ENCODE measurements around the gene MBD2.

Gene MBD2

GRCh38 chr18:54197747-54198411 lies 26.6 kb downstream of the MBD2 start:
- DNase-seq (ENCODE audit: low spot score), result no peak

- DNase-seq (ENCODE audit: low spot score), result no peak
Observed at GRCh38 chr18:54193786-54194185, 30.7 kb downstream of the MBD2 start.

GRCh38 chr18:54192900-54193299 lies 31.6 kb downstream of the MBD2 start:
- DNase-seq (ENCODE audit: low spot score), result no peak

GRCh38 chr18:54192415-54192814 lies 32.1 kb downstream of the MBD2 start:
- DNase-seq (ENCODE audit: low spot score), result no peak

DNA sequence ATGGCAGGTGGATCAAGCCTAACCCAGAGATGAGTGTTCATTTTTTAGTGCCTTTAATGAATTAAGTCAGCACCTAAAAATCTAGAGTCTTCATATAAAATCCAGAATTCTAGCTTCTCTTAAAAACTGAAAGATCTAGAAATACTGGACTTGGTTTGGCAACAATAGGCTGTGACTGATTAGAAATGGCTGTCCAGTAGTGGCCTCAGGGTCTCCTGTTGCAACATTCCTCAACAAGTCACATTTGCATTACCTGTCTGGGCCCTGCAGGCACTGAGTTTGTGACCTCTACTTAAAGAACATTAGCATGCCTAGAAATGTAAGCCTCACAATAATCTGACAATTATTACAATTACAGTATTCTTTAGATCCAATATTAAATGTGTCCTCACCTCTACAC lies 33.1 kb downstream of the MBD2 start:
- DNase-seq (ENCODE audit: low spot score), result no peak

DNA sequence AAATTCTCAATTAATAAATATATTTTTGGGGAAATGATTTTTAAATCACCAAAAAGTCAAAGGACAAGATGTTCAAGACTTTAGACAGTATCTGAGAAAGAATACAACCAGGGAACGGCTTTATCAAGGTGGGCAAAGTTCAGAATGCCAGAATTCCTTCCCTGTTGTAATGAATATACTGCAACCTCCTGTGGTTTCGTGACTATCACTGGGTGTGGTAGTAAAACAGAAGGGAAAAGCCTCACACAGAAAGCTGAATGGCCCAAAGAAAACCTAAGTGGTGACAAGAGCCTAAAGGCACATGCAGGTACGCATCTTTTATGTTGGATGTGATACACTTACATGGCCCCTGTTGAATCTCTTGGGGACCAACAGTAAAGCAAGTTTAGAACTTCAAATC lies 37.1 kb downstream of the MBD2 start:
- DNase-seq (ENCODE audit: low spot score), result no peak

DNA sequence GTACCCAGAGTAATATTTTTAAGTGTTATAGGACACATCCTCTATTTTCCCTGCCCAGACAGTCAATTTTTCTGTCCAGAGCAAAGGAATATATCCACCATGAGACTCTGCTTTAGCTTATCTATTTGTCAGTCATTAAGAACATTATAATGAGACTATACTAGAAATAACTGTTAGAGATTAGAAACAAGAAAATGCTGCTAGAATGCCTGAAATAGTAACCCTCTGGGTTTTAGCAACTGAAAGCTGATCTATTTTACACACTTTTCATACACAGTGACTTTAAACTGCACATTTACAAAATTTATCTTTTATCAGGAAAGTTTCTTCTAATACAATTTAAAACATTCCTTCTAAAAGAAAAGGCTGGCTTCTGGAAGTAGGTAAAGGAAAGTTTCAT lies 39.6 kb downstream of the MBD2 start:
- DNase-seq (ENCODE audit: low spot score), result no peak

DNA sequence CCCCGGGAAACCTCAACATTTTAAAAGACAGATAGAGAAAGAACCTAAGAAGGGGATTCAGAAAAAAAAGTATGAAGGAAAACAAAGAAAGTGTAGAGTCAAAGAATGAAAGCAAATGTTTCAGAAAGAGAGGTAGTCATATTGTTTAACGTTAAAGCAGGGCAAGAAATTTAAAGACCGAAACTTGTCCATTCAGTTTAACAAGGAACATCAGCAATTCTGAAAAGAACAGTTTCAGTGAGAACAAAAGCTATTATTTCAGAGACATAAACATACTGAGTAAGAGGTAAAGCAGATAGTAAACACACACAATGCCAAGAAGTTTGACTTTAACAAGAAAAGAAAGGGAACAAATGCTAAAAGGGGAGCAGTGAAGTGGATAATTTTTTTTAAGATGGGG lies 41.1 kb downstream of the MBD2 start:
- no peak for DNase-seq (ENCODE audit: low spot score)

GRCh38 chr18:54181856-54182602 lies 42.4 kb downstream of the MBD2 start:
- DNase-seq (ENCODE audit: low spot score), result no peak

DNA sequence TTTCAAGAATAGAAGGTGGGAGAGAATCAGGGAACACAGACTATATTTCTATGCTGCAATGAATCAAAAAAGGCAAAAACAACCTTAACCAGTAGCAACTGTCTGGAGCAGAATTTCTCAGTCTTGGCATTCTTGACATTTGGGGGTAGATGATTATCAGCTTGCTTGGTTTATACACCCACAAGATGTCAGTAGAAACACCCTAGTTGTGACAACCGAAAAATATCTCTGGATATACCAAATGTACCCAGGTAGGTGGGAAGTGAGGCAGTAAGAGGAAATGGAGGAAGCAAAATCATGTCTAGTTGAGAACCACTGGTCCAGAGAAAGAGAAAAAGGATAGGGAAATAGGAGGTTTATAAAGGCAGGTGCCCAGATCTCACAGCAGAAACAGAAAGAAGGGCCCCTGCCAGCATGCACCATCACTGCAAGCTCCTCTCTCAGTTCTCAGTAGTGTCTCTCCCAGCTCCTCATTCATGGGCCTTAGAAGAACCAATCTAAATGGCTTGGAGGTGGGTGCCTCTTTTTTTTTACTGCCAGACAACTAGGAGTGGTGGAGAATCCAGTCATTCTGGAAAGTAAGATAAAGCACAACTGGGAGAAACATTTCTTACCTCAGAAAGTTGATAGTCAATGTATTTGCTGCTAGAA lies 50.4 kb downstream of the MBD2 start:
- DNase-seq (ENCODE audit: low spot score), result no peak

DNA sequence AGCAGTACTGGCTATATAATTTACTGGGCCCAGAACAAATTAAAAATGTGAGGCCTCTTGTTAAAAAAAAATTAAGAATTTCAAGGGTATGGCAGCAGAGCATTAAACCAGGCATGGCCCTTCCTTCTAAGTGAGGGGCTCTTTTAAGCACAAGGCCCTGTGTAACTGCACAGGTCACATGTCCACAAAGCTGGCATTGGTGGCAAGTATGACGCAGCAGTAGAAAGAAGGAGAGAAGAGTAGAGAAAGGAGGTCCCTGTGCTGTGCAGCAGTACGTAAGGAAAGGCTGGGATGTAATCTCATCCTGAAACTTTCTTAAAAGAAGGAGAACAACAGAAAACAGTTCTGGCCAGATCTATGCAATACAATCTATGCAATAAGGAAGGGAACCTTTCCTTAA lies 51.2 kb downstream of the MBD2 start:
- DNase-seq (ENCODE audit: low spot score), result no peak

- no peak for DNase-seq (ENCODE audit: low spot score)
Observed at GRCh38 chr18:54169431-54170403, 54.8 kb downstream of the MBD2 start.

- DNase-seq (ENCODE audit: low spot score), result no peak
Observed at GRCh38 chr18:54165450-54165849, 59.0 kb downstream of the MBD2 start.

- no peak for DNase-seq (ENCODE audit: low spot score)
Observed at GRCh38 chr18:54163453-54163852, 61.0 kb downstream of the MBD2 start.

- no peak for DNase-seq (ENCODE audit: low spot score)
Observed at GRCh38 chr18:54162431-54162830, 62.0 kb downstream of the MBD2 start.

GRCh38 chr18:54161267-54161666 lies 63.2 kb downstream of the MBD2 start:
- DNase-seq (ENCODE audit: low spot score), result no peak

DNA sequence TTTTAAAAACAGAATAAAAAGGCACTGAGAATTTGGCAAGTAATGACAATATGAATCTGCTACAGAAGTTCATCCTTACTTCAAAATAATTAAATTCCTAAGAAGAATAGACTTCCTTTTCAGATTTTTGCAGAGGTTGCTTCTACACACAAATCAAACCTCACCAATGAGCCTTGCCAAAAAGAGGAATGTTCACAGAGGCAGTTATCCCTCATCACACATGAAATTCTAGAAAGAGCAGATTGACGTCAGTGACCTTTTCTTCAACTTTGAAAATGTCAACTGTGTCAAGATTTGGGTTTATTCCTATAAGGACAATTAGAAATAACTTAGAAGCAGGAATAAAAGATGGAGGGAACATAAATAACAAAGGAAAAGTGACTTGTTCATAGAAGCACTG lies 64.6 kb downstream of the MBD2 start:
- DNase-seq (ENCODE audit: low spot score), result no peak

DNA sequence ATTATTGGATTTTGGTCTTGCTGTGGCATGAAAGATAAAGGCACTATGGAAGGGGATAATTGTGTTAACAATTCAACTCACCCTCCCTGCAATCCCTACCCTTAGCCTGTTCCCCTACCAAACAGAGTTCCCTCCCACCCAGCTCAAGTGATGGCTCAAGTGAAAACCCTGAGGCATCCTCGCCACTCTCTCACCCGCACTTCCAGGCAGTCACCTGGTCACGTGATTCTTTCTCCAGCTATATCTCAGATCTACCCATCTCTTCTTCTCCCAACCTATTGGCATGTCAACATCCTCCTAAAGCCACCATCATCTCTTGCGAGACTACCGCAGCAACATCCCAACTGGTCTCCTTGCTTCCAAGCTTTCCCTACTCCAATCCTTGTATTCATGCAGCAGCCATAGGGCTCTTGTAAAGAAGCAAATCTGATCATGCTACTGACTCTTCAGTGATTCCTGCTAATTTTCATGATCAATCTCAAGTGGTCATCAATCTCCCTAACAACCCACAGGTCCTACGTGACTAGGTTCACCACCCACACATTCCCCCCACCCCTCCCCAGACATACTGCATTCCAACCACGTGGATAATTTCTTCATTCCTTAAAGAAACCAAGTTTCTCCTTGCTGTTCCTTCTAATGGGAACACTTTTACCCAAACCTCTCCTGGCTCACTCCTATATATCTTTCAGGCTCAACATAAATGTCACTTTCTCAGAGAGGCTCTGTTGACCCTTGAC lies 66.7 kb downstream of the MBD2 start:
- DNase-seq (ENCODE audit: low spot score), result no peak

- no peak for DNase-seq (ENCODE audit: low spot score)
Observed at GRCh38 chr18:54155412-54155811, 69.1 kb downstream of the MBD2 start.

GRCh38 chr18:54154231-54154630 lies 70.2 kb downstream of the MBD2 start:
- DNase-seq (ENCODE audit: low spot score), result no peak

DNA sequence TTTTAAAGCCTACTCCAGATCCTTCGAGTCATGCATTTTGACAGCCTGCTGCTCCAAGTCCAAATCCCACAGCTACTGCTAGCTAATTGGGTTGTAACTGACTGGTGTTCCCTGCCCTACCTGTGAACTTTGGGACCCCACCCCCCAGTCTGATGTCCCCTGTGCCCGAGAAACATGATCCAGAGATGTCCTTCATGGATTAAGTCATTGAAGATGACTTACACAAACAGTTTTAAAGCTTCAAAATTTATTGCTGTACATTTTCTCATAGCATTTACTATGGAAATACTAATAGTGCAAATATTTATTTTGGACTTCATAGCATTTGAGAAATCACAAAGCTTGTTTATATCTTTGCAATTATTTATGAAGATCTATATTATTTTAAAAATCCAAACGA lies 73.1 kb downstream of the MBD2 start:
- no peak for DNase-seq (ENCODE audit: low spot score)

DNA sequence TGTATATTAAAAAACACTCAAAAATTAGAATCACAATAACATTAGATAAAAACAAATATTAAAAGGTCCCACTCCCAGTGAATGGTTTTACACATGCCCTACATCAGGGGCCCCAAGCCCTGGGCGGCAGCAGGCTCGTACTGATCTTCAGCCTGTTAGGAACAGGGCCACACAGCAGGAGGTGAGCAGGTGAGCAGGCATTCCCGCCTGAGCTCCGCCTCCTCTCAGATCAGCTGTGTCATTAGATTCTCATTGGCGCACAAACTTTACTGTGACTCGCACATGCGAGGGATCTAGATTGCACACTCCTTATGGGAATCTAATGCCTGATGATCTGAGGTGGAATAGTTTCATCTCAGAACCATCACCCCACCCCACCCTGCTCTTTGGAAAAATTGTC lies 74.2 kb downstream of the MBD2 start:
- DNase-seq (ENCODE audit: low spot score), result no peak

Measured in COLO829 (cell line).